ENCODE data around the gene MEX3D. TPM values are rescaled to one million over a fixed set of nuclear protein-coding genes. Genes with fewer than 3 reads are reported as not detected.

The MEX3D gene
- total and polyA plus RNA-seq, 7 donors: 4.8 to 16.1 (median 10.3) TPM

DNA sequence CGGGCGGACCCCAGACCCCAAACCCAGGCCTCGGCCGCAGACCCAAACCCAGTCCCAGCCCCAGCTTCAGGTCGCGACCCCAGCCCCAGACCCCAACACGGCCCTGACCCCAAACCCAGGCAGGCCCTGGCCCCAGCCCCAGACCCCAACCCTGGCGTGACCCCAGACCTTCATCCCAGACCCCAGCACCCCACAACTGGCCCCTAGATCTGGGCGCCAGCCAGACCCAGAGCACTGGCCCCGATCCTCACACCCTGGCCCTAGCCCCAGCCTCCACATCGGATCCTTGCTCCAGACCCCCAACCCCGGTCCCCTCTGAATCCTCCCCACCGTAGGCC, 17.1 kb upstream of the MEX3D start:
- intact Hi-C loops (cut with DNase I): no loop called here

DNA sequence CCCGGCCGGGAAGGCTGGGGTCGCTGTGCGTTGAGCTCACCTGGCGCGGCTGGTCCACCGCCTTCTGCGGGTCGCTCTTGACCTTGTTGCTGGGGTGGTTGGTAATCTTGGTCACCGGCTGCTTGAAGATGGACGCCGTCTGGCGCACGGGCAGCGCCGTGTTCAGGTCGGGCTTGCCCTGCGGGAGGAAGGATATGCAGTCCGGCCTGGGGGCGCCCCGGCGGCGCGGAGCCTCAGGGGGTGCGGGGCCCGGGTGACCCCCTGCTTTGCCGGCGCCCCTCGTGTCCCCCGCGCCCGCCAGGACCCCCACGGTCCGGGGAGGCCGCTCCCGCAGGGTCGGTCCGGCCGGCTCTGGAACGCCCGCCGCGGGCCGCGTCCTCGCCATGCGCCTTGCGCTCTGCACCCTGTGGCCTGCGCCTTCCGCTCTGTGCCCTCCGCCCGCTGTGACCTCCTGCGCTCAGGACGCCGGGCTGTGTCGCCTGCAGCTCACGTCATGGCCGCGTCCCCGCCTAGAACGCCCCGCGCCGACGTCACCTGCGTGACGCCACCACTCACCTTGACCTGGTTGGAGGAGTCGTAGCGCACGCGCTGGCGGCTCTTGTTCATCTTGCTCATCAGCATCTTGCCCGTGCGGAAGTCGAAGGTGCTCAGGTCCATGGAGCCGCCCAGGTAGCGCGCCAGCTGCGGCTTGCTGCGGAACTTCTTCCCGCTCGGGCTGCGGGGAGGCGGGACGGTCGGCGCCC, 16.5 kb upstream of the MEX3D start:
- H3K4me3 ChIP-seq: no peak overlapping the region
- 92 to 97% methylated on average over 87 of the region's 87 CpGs for WGBS, 2 donors
- no peak for TF ChIP-seq POLR2AphosphoS5 (IDR thresholded peaks at IDR 0.05)
- TF ChIP-seq POLR2A (IDR thresholded peaks at IDR 0.05): no peak
- TF ChIP-seq, protein P1, sequence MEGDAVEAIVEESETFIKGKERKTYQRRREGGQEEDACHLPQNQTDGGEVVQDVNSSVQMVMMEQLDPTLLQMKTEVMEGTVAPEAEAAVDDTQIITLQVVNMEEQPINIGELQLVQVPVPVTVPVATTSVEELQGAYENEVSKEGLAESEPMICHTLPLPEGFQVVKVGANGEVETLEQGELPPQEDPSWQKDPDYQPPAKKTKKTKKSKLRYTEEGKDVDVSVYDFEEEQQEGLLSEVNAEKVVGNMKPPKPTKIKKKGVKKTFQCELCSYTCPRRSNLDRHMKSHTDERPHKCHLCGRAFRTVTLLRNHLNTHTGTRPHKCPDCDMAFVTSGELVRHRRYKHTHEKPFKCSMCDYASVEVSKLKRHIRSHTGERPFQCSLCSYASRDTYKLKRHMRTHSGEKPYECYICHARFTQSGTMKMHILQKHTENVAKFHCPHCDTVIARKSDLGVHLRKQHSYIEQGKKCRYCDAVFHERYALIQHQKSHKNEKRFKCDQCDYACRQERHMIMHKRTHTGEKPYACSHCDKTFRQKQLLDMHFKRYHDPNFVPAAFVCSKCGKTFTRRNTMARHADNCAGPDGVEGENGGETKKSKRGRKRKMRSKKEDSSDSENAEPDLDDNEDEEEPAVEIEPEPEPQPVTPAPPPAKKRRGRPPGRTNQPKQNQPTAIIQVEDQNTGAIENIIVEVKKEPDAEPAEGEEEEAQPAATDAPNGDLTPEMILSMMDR (IDR thresholded peaks at IDR 0.05): no peak
- no peak for TF ChIP-seq EP300 (IDR thresholded peaks at IDR 0.05)
- no peak overlapping the region for H3K27ac ChIP-seq
- intact Hi-C loops (cut with DNase I): no loop called here
- DNase-seq: no peak
- no peaks in the 10 kb centered on the region for H3K27me3 ChIP-seq
- no peaks in the 10 kb centered on the region for H3K9me3 ChIP-seq
- peaks cover 18 to 54% (median 39%) of the 10 kb centered on the region in 4 donors for H3K36me3 ChIP-seq
- H3K4me1 ChIP-seq: peaks cover 0 to 8% (median 0%) of the 10 kb centered on the region in 4 donors

More for the DNA sequence above, 17.1 kb upstream of the MEX3D start:
- 92 to 97% methylated on average over 13 of the region's 13 CpGs for whole genome bisulfite sequencing, 2 donors
- no peak overlapping the region for H3K27ac ChIP-seq
- TF ChIP-seq EP300 (IDR thresholded peaks at IDR 0.05) (no peak), POLR2AphosphoS5 (IDR thresholded peaks at IDR 0.05) (no peak)
- TF ChIP-seq, protein P1 (IDR thresholded peaks at IDR 0.05): no peak
- peaks cover 0 to 11% (median 2%) of the 10 kb centered on the region in 4 donors for H3K4me1 ChIP-seq
- peaks cover 12 to 49% (median 34%) of the 10 kb centered on the region in 4 donors for H3K36me3 ChIP-seq
- peak; percentile 64 for DNase-seq
- H3K27me3 ChIP-seq: no peaks in the 10 kb centered on the region
- H3K9me3 ChIP-seq: no peaks in the 10 kb centered on the region
- no peak overlapping the region for H3K4me3 ChIP-seq

DNA sequence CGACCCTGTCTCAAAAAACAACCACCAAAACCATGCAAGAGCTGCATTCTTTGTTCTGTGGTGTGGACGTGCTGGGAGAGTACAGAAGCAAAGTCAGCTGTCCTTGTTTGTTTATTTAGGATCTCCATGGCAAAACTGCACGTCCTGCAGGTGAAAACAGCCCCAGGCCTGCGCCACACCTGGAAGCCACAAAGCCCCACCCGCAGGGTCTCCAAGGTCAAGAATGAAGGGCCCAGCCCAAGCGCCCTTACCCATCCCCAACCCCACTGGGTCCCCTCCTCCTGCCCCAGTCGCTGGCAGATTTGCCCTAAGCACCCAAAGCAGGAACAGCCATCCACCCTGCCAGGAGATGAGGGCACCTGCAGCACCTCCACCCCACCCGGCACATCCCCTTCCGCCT, 14.1 kb upstream of the MEX3D start:
- Histone ChIP-seq H3K4me1 (peaks cover 0 to 3% (median 0%) of the 10 kb centered on the region in 4 donors), H3K27me3 (no peaks in the 10 kb centered on the region), H3K4me3 (no peak overlapping the region), H3K27ac (no peak overlapping the region), H3K9me3 (no peaks in the 10 kb centered on the region), H3K36me3 (peaks cover 18 to 76% (median 48%) of the 10 kb centered on the region in 4 donors)
- WGBS, 2 donors: 52 to 82% methylated on average over 9 of the region's 9 CpGs
- DNase-seq: no peak
- TF ChIP-seq EP300 (IDR thresholded peaks at IDR 0.05): no peak
- intact Hi-C loops (cut with DNase I): no loop called here

DNA sequence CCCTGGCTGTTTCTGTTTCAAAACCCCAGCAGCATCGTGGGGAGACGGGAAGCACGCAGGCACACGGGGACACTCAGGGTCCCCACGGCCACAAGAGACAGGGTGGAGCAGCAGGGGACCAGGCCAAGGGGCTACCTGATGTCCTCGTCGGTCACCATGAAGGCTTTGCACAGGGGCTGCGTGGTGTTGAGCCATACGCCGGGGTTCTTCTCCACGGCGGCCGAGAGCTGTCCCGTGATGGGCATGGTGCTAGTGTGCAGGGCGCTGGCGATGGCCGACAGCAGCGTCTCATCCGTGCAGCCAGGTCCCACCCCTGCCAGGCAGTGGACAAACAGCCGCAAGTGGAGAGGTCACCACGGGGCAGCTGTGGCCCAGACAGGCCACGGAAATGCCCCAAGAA, 12.8 kb upstream of the MEX3D start:
- Histone ChIP-seq H3K4me1 (no peaks in the 10 kb centered on the region), H3K9me3 (no peaks in the 10 kb centered on the region), H3K36me3 (peaks cover 18 to 86% (median 48%) of the 10 kb centered on the region in 4 donors), H3K27ac (no peak overlapping the region), H3K4me3 (no peak overlapping the region), H3K27me3 (no peaks in the 10 kb centered on the region)
- intact Hi-C loops (cut with DNase I): no loop called here
- DNase-seq: no peak
- TF ChIP-seq POLR2A (IDR thresholded peaks at IDR 0.05) (no peak), EP300 (IDR thresholded peaks at IDR 0.05) (no peak), POLR2AphosphoS5 (IDR thresholded peaks at IDR 0.05) (no peak)
- TF ChIP-seq, protein P1 (IDR thresholded peaks at IDR 0.05): no peak
- WGBS, 2 donors: 96 to 97% methylated on average over 22 of the region's 22 CpGs

DNA sequence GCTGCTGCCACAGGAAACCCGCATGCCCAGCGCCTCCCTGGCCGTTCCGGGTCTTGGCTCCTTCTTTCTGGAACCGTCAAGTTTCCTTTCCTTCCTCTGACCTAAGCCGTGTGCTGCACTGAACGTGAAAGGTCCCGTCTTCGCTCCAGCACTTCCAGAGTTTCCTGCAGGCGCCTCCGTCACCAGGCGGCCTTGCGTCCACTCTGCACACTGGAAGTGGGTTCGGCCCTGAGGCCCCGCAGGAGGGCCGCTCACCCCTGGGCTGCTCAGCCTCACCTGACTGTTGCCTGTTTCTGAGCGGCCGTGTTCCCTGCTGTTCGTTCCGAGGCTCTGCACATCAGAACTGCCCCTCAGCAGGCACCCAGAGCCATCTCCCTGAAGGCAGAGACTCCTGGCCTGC, 12.3 kb upstream of the MEX3D start:
- DNase-seq: no peak

More for the DNA sequence above, 12.3 kb upstream of the MEX3D start:
- Histone ChIP-seq H3K27me3 (no peaks in the 10 kb centered on the region), H3K27ac (no peak overlapping the region), H3K36me3 (peaks cover 18 to 83% (median 48%) of the 10 kb centered on the region in 4 donors), H3K9me3 (no peaks in the 10 kb centered on the region), H3K4me3 (no peak overlapping the region), H3K4me1 (no peaks in the 10 kb centered on the region)
- intact Hi-C loops (cut with DNase I): no loop called here
- TF ChIP-seq POLR2AphosphoS5 (IDR thresholded peaks at IDR 0.05) (no peak), POLR2A (IDR thresholded peaks at IDR 0.05) (no peak), EP300 (IDR thresholded peaks at IDR 0.05) (no peak)
- TF ChIP-seq, protein P1 (IDR thresholded peaks at IDR 0.05): no peak
- 94 to 95% methylated on average over 20 of the region's 20 CpGs for WGBS, 2 donors

Measured in sigmoid colon (tissue), 7 donors.